Measurements from ENCODE around the gene THADA. TPM values are rescaled to one million over a fixed set of nuclear protein-coding genes. Genes with fewer than 3 reads are reported as not detected.

THADA gene
- total and polyA plus RNA-seq, 7 experiments from 2014 or later, result 11.7 to 43.0 (median 39.6) TPM

DNA sequence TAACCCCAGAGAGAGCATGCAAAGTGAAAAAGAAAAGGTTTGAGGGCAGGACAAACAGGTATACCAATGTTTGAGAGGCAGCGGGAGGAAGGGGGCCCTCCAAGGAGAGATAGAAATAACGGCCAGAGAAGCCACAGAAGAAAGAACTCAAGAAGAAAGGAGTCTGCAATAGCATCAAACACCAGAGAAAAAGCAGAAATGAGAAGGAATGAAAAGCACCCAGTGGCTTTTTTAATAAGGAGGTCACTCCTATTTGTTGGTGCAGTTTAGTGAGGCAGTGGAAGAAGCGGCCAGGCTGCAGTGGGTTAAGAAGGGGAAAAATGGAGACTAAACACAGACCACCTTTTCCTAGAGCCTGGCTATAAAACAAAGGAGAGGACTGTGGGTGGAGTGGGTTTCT, 177.2 kb downstream of the THADA start:
- no peaks in the 10 kb centered on the region for H3K4me1 ChIP-seq (ENCODE audit: control insufficient read depth in 2 of 2, insufficient read depth in 2 of 2, low read length in 2 of 2)
- POLR2A ChIA-PET, result no interaction called here
- Mint-ChIP-seq H3K9me3 (no peaks in the 10 kb centered on the region), H3K4me1 (peaks cover 6 to 18% (median 8%) of the 10 kb centered on the region in 7 donors), H3K27me3 (peaks cover 0 to 4% (median 0%) of the 10 kb centered on the region in 5 donors), H3K27ac (peak overlapping the region in 2 of 9 donors; percentile 2 to 7), H3K36me3 (peaks cover 11 to 53% (median 36%) of the 10 kb centered on the region in 5 donors), H3K4me3 (no peak overlapping the region)
- no peaks in the 10 kb centered on the region for H3K36me3 ChIP-seq (ENCODE audit: control insufficient read depth in 2 of 3, insufficient read depth in 3 of 3, low read length in 3 of 3)
- intact Hi-C loops (cut with micrococcal nuclease), result no loop called here
- H3K4me3 ChIP-seq (ENCODE audit: low read length), result no peak overlapping the region
- H3K27me3 ChIP-seq (ENCODE audit: control insufficient read depth in 2 of 2, insufficient read depth in 2 of 2, low read length in 2 of 2), result no peaks in the 10 kb centered on the region
- CTCF ChIA-PET, result no interaction called here
- no peaks in the 10 kb centered on the region for H3K9me3 ChIP-seq (ENCODE audit: control insufficient read depth in 2 of 3, low read length in 3 of 3)
- H3K27ac ChIP-seq (ENCODE audit: low read depth, low read length), result no peak overlapping the region
- ATAC-seq (no peak), DNase-seq (no peak)

DNA sequence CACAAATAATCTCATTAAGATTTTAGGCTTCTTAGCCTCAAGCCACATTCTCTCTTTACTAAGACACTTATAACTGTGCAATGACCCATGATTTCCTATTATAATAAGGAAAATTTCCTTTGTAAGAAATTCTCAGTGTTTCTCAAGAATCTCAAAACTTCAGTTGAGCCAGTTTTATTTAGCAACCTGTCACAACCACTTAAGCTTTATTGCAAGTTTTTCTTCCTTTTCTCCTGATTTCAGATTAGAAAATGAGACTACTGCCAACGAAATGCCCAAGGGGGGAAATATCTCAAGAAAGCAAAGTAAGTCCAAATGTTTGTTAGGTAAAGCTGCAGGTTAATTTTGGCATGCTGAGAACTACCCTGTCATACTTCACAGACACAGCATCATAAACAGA, 178.5 kb downstream of the THADA start:
- ATAC-seq (no peak), DNase-seq (no peak)
- Histone ChIP-seq H3K36me3 (ENCODE audit: control insufficient read depth in 2 of 3, insufficient read depth in 3 of 3, low read length in 3 of 3) (no peaks in the 10 kb centered on the region), H3K9me3 (ENCODE audit: control insufficient read depth in 2 of 3, low read length in 3 of 3) (no peaks in the 10 kb centered on the region), H3K27me3 (ENCODE audit: control insufficient read depth in 2 of 2, insufficient read depth in 2 of 2, low read length in 2 of 2) (no peaks in the 10 kb centered on the region), H3K27ac (ENCODE audit: low read depth, low read length) (no peak overlapping the region), H3K4me3 (ENCODE audit: low read length) (no peak overlapping the region), H3K4me1 (ENCODE audit: control insufficient read depth in 2 of 2, insufficient read depth in 2 of 2, low read length in 2 of 2) (no peaks in the 10 kb centered on the region)
- peaks cover 6 to 18% (median 8%) of the 10 kb centered on the region in 7 donors for H3K4me1 Mint-ChIP-seq
- H3K36me3 Mint-ChIP-seq, result peaks cover 11 to 54% (median 40%) of the 10 kb centered on the region in 5 donors
- ChIA-PET CTCF (no interaction called here), POLR2A (no interaction called here)
- H3K9me3 Mint-ChIP-seq, result no peaks in the 10 kb centered on the region
- intact Hi-C loops (cut with micrococcal nuclease), result no loop called here
- peak overlapping the region in 1 of 9 donors; percentile 0 for H3K27ac Mint-ChIP-seq
- H3K4me3 Mint-ChIP-seq, result no peak overlapping the region
- H3K27me3 Mint-ChIP-seq, result no peaks in the 10 kb centered on the region

DNA sequence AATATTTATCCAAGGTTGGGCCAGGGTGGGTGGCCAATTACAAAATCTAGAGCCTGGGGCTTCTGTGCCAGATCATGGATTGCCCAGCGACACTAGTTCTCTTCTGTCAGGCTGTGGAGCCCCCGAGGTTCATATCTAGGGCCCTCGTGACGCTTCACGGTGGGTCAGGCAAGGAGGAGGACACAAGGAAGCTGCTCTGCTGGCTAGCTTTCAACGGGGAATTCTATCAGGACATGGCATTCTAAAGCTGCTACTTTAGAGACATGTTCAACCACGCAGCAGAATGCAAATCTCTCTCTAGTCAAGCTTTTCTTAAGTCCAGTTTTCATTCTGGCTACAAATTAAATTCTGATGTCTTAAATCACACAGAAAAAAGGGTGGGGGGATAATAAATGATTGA, 180.2 kb downstream of the THADA start:
- ChIA-PET CTCF (no interaction called here), POLR2A (no interaction called here)
- Mint-ChIP-seq H3K9me3 (no peaks in the 10 kb centered on the region), H3K4me1 (peaks cover 5 to 18% (median 8%) of the 10 kb centered on the region in 7 donors), H3K27me3 (no peaks in the 10 kb centered on the region), H3K27ac (no peak overlapping the region), H3K4me3 (no peak overlapping the region), H3K36me3 (peaks cover 11 to 51% (median 40%) of the 10 kb centered on the region in 5 donors)
- ATAC-seq (no peak), DNase-seq (no peak)
- intact Hi-C loops (cut with micrococcal nuclease), result no loop called here
- H3K36me3 ChIP-seq (ENCODE audit: control insufficient read depth in 2 of 3, insufficient read depth in 3 of 3, low read length in 3 of 3), result no peaks in the 10 kb centered on the region
- H3K9me3 ChIP-seq (ENCODE audit: control insufficient read depth in 2 of 3, low read length in 3 of 3), result no peaks in the 10 kb centered on the region
- no peak overlapping the region for H3K4me3 ChIP-seq (ENCODE audit: low read length)
- no peak overlapping the region for H3K27ac ChIP-seq (ENCODE audit: low read depth, low read length)
- no peaks in the 10 kb centered on the region for H3K27me3 ChIP-seq (ENCODE audit: control insufficient read depth in 2 of 2, insufficient read depth in 2 of 2, low read length in 2 of 2)
- no peaks in the 10 kb centered on the region for H3K4me1 ChIP-seq (ENCODE audit: control insufficient read depth in 2 of 2, insufficient read depth in 2 of 2, low read length in 2 of 2)

DNA sequence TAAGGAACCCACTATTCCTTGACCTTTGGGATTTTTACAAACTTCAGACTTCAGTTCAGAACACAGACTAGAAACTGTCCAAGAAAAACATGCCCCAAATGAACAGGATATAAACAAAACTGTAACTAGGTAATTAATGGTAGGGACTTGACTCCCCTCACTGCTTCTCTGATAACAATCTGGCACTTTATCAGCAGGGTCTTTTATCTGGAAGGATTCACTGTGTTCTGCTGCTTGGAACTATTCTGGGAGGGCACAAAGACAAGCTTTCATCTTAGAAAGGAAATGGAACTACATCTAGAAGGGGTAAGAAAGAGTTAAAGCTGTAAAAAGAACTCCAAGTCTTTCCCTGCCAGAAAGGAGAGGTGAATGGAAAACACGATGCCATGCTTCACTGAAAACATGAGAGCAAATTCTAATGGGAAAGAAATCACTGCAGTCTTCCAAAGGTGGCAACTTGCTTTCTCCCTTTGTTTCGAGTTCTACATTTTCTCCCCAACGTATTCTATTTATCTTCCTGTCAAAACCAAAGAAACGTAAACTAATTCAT, 181.2 kb downstream of the THADA start:
- H3K9me3 ChIP-seq (ENCODE audit: control insufficient read depth in 2 of 3, low read length in 3 of 3), result no peaks in the 10 kb centered on the region
- Mint-ChIP-seq H3K27ac (no peak overlapping the region), H3K9me3 (no peaks in the 10 kb centered on the region), H3K27me3 (no peaks in the 10 kb centered on the region), H3K36me3 (peaks cover 11 to 50% (median 39%) of the 10 kb centered on the region in 5 donors), H3K4me3 (no peak overlapping the region), H3K4me1 (peaks cover 5 to 18% (median 8%) of the 10 kb centered on the region in 7 donors)
- no peak overlapping the region for H3K4me3 ChIP-seq (ENCODE audit: low read length)
- no peaks in the 10 kb centered on the region for H3K4me1 ChIP-seq (ENCODE audit: control insufficient read depth in 2 of 2, insufficient read depth in 2 of 2, low read length in 2 of 2)
- H3K27ac ChIP-seq (ENCODE audit: low read depth, low read length), result no peak overlapping the region
- no peaks in the 10 kb centered on the region for H3K27me3 ChIP-seq (ENCODE audit: control insufficient read depth in 2 of 2, insufficient read depth in 2 of 2, low read length in 2 of 2)
- no peak for DNase-seq
- ChIA-PET POLR2A (no interaction called here), CTCF (interaction anchor here (0.9 kb wide), 1 partner anchor 9 kb away, joined by 3 read pairs; no protein-coding TSS in a partner anchor)
- intact Hi-C loops (cut with micrococcal nuclease), result no loop called here
- no peak for ATAC-seq
- H3K36me3 ChIP-seq (ENCODE audit: control insufficient read depth in 2 of 3, insufficient read depth in 3 of 3, low read length in 3 of 3), result no peaks in the 10 kb centered on the region

GRCh38 chr2:43414033-43414432, 181.8 kb downstream of the THADA start:
- H3K9me3 Mint-ChIP-seq, result no peaks in the 10 kb centered on the region
- H3K36me3 Mint-ChIP-seq, result peaks cover 8 to 51% (median 36%) of the 10 kb centered on the region in 5 donors
- peaks cover 5 to 15% (median 7%) of the 10 kb centered on the region in 7 donors for H3K4me1 Mint-ChIP-seq
- Histone ChIP-seq H3K27ac (ENCODE audit: low read depth, low read length) (no peak overlapping the region), H3K9me3 (ENCODE audit: control insufficient read depth in 2 of 3, low read length in 3 of 3) (no peaks in the 10 kb centered on the region), H3K4me3 (ENCODE audit: low read length) (no peak overlapping the region), H3K4me1 (ENCODE audit: control insufficient read depth in 2 of 2, insufficient read depth in 2 of 2, low read length in 2 of 2) (no peaks in the 10 kb centered on the region), H3K27me3 (ENCODE audit: control insufficient read depth in 2 of 2, insufficient read depth in 2 of 2, low read length in 2 of 2) (no peaks in the 10 kb centered on the region), H3K36me3 (ENCODE audit: control insufficient read depth in 2 of 3, insufficient read depth in 3 of 3, low read length in 3 of 3) (no peaks in the 10 kb centered on the region)
- no peak overlapping the region for H3K27ac Mint-ChIP-seq
- no peaks in the 10 kb centered on the region for H3K27me3 Mint-ChIP-seq
- no peak overlapping the region for H3K4me3 Mint-ChIP-seq
- ChIA-PET CTCF (interaction anchor here (0.9 kb wide), 1 partner anchor 9 kb away, joined by 3 read pairs; no protein-coding TSS in a partner anchor), POLR2A (no interaction called here)
- ATAC-seq, result no peak
- DNase-seq, result no peak
- intact Hi-C loops (cut with micrococcal nuclease), result no loop called here

- ATAC-seq (no peak), DNase-seq (no peak)
- H3K9me3 Mint-ChIP-seq, result no peaks in the 10 kb centered on the region
- H3K4me1 Mint-ChIP-seq, result peaks cover 0 to 10% (median 6%) of the 10 kb centered on the region in 7 donors
- Histone ChIP-seq H3K27ac (ENCODE audit: low read depth, low read length) (no peak overlapping the region), H3K4me3 (ENCODE audit: low read length) (no peak overlapping the region), H3K27me3 (ENCODE audit: control insufficient read depth in 2 of 2, insufficient read depth in 2 of 2, low read length in 2 of 2) (no peaks in the 10 kb centered on the region), H3K4me1 (ENCODE audit: control insufficient read depth in 2 of 2, insufficient read depth in 2 of 2, low read length in 2 of 2) (no peaks in the 10 kb centered on the region), H3K36me3 (ENCODE audit: control insufficient read depth in 2 of 3, insufficient read depth in 3 of 3, low read length in 3 of 3) (no peaks in the 10 kb centered on the region), H3K9me3 (ENCODE audit: control insufficient read depth in 2 of 3, low read length in 3 of 3) (no peaks in the 10 kb centered on the region)
- intact Hi-C loops (cut with micrococcal nuclease), result no loop called here
- H3K4me3 Mint-ChIP-seq, result no peak overlapping the region
- no peak overlapping the region for H3K27ac Mint-ChIP-seq
- POLR2A ChIA-PET, result no interaction called here
- H3K27me3 Mint-ChIP-seq, result no peaks in the 10 kb centered on the region
- peaks cover 0 to 47% (median 30%) of the 10 kb centered on the region in 5 donors for H3K36me3 Mint-ChIP-seq
- CTCF ChIA-PET, result interaction anchor here (0.6 kb wide), 2 partner anchors 72 to 200 kb away, joined by 4 read pairs; no protein-coding TSS in a partner anchor
Observed at GRCh38 chr2:43412114-43412753, 183.6 kb downstream of the THADA start.
